OCI-LY7 (cell line): ENCODE measurements around the gene ZC3H7B. TPM values are rescaled to one million over a fixed set of nuclear protein-coding genes. Genes with fewer than 3 reads are reported as not detected.

Source experiments
- BruUV-seq: library from RNA; stranded (reverse); fragments of 400-500 nt; replicated peaks from 2 replicates; lab custom pipeline; 2021; lab: Mats Ljungman, UMichigan
- CTCF ChIA-PET: fragments of 300-600 bp; sonication (Branson Sonifier 250); formaldehyde crosslinking; loops from one replicate; lab custom pipeline; 2022; ENCODE audit warnings: antibody characterized with exemption; ENCODE audit not compliant: unreplicated experiment; lab: Charles Lee
- POLR2A ChIA-PET: fragments of 300-600 bp; sonication (Branson Sonifier 250); formaldehyde crosslinking; loops from one replicate; lab custom pipeline; 2022; ENCODE audit warnings: antibody characterized with exemption; lab: Charles Lee
- DNase-seq: peaks from one replicate; pipeline ENCODE4 v3.0.0-alpha.2; 2015; ENCODE audit warnings: low spot score
- H2AFZ ChIP-seq: fragments of 200-600 bp; sonication (generic), shearing (Covaris generic); 2 replicates; pipeline ENCODE4 v1.6.1; 2014; ENCODE audit warnings: mild to moderate bottlenecking, antibody characterized with exemption, low read length, moderate library complexity
- H3K27ac ChIP-seq: fragments of 200-600 bp; sonication (generic); 2 replicates; pipeline ENCODE4 v1.5.1; 2014; ENCODE audit warnings: mixed run types, low read depth, mild to moderate bottlenecking, moderate library complexity, low read length, inconsistent platforms; ENCODE audit not compliant: poor library complexity, severe bottlenecking
- H3K36me3 ChIP-seq: fragments of 200-600 bp; sonication (generic); 2 replicates; pipeline ENCODE4 v1.6.1; 2014; ENCODE audit warnings: mild to moderate bottlenecking, antibody characterized with exemption, low read length, moderate library complexity, mixed read lengths; ENCODE audit not compliant: insufficient read depth
- H3K4me1 ChIP-seq: fragments of 200-600 bp; sonication (generic); 2 replicates; pipeline ENCODE4 v1.5.1; 2014; ENCODE audit warnings: mild to moderate bottlenecking, low read length; ENCODE audit not compliant: insufficient read depth, poor library complexity, severe bottlenecking
- H3K4me2 ChIP-seq: fragments of 200-600 bp; sonication (generic); 2 replicates; pipeline ENCODE4 v1.6.1; 2014; ENCODE audit warnings: mild to moderate bottlenecking, low read length
- H3K4me3 ChIP-seq: fragments of 200-600 bp; sonication (generic); 2 replicates; pipeline ENCODE4 v1.5.1; 2014; ENCODE audit warnings: mild to moderate bottlenecking, low read depth, low read length; ENCODE audit not compliant: poor library complexity, severe bottlenecking
- H3K79me2 ChIP-seq: fragments of 200-600 bp; sonication (generic); 2 replicates; pipeline ENCODE4 v1.6.1; 2016; ENCODE audit warnings: low read depth, mild to moderate bottlenecking, low read length, moderate library complexity, mixed read lengths; ENCODE audit not compliant: insufficient read depth
- H3K9me2 ChIP-seq: fragments of 200-600 bp; sonication (generic); 2 replicates; pipeline ENCODE4 v1.6.1; 2016; ENCODE audit warnings: mild to moderate bottlenecking, low read length, mixed read lengths; ENCODE audit not compliant: insufficient read depth
- H3K9me3 ChIP-seq: fragments of 200-600 bp; sonication (generic); 2 replicates; pipeline ENCODE4 v1.6.1; 2014; ENCODE audit warnings: mild to moderate bottlenecking, mixed run types, low read length, mixed read lengths
- H4K20me1 ChIP-seq: fragments of 200-600 bp; sonication (generic); 2 replicates; pipeline ENCODE4 v1.6.1; 2014; ENCODE audit warnings: mild to moderate bottlenecking, antibody characterized with exemption, low read length, moderate library complexity, mixed read lengths; ENCODE audit not compliant: insufficient read depth
- CTCF ChIP-seq: fragments of 200-600 bp; sonication (generic); conservative IDR thresholded peaks from 2 replicates; pipeline ENCODE4 v1.5.1; 2014; ENCODE audit warnings: mild to moderate bottlenecking, antibody characterized with exemption, low read length, moderate library complexity, mixed read lengths
- EZH2phosphoT487 ChIP-seq: fragments of 200-600 bp; sonication (generic); IDR thresholded peaks from 2 replicates; pipeline ENCODE4 v1.6.1; 2018; ENCODE audit warnings: low read depth, borderline replicate concordance, mild to moderate bottlenecking, mixed run types, antibody characterized with exemption, low read length, moderate library complexity, mixed read lengths
- intact Hi-C: fragments of 100-400 bp; cut with micrococcal nuclease; formaldehyde crosslinking; loops from one replicate; pipeline ENCODE4 v1.10.0; 2022; ENCODE audit not compliant: unreplicated experiment
- total RNA-seq, 2 experiments: library from RNA; depleted of rRNA in 1 of 2; stranded (reverse); fragments of >200 nt in 1 of 2; shearing (Covaris generic) in 1 of 2; gene quantifications; 2 replicates each; pipeline ENCODE4 v1.2.3, GENCODE V29; 2014 to 2022

ZC3H7B gene
- total RNA-seq, 2 experiments from 2014 or later = 46.7 to 56.3 TPM

GRCh38 chr22:41380993-41381328 lies 79.6 kb downstream of the ZC3H7B start:
- Histone ChIP-seq H3K4me2 (peak overlapping the region; percentile 98), H4K20me1 (no peaks in the 10 kb centered on the region), H2AFZ (peak overlapping the region; percentile 69), H3K27ac (peak overlapping the region; percentile 39), H3K9me3 (no peaks in the 10 kb centered on the region), H3K79me2 (no peaks in the 10 kb centered on the region), H3K9me2 (no peaks in the 10 kb centered on the region), H3K4me1 (peaks cover 24% of the 10 kb centered on the region), H3K4me3 (peak overlapping the region; percentile 76), H3K36me3 (no peaks in the 10 kb centered on the region)
- ChIA-PET CTCF (interaction anchor here (0.6 to 1.4 kb wide), 4 partner anchors 8 to 458 kb away, joined by 3 to 19 read pairs (median 4); no protein-coding TSS in a partner anchor), POLR2A (interaction anchor here (0.5 to 1.6 kb wide), 11 partner anchors 9 to 223 kb away, joined by 3 to 8 read pairs (median 5); partner anchors contain the start of genes PHF5A, PMM1 and TOB2)
- TF ChIP-seq EZH2phosphoT487 (no peak), CTCF (no peak)
- DNase-seq = no peak
- intact Hi-C loops = loop anchor here (2.0 to 10.0 kb wide), 2 partner anchors 66 to 76 kb away; partner anchors contain the start of genes TOB2 and ZC3H7B
- BruUV-seq = no TSS peak

DNA sequence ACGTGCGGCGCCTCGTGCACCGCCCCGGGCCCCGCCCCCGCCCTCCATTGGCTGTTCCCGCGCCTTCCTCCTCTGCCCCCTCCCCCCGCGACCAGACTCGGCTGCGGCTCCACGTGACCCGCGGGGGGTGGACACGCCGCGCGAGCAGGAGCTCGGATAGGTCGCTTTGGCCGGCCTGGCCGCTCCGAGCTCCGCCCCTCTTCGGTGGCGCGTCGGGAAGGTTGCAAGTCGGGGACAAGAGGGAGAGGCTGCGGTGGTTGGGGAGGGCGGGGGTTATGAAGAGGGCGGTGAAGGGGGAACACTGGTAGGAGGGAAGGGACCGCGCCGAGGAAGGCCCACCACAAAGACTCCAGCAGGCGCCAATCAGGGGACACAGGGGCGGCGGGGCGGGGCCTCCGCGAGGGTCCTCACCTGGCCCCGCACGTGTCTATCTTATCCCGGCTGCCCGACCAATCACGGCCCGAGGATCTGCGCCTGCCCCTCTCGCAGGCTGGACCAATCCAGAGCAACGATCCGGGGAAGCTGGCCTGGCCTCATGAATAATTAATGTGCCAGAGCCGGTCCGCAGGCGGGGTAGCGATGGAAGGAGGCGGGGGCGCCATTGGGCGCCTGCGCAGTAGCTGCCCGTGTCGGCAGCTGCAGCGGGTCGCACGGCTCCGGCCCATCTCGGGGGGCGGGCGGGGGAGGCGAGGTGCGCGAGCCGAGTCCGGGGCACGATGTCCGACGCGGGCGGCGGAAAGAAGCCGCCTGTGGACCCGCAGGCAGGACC lies 80.2 kb downstream of the ZC3H7B start, which contains the start of gene TEF:
Gene TEF, plus strand, starts transcription at position 614 of the 769 bp plus-strand sequence. Its CDS starts 103 bp downstream, at position 717.
- TF ChIP-seq EZH2phosphoT487 (no peak), CTCF (no peak)
- Histone ChIP-seq H4K20me1 (no peaks in the 10 kb centered on the region), H2AFZ (peak within 1 kb of the TSS; percentile 69), H3K4me3 (peak within 1 kb of the TSS; percentile 76), H3K79me2 (no peaks in the 10 kb centered on the region), H3K4me1 (peaks cover 24% of the 10 kb centered on the region), H3K4me2 (peak within 1 kb of the TSS; percentile 98), H3K27ac (peak within 1 kb of the TSS; percentile 59), H3K36me3 (no peaks in the 10 kb centered on the region), H3K9me2 (no peaks in the 10 kb centered on the region), H3K9me3 (no peaks in the 10 kb centered on the region)
- POLR2A ChIA-PET = interaction anchor here (0.6 to 1.6 kb wide), 17 partner anchors 9 to 352 kb away, joined by 3 to 8 read pairs (median 4); partner anchors contain the start of genes PHF5A, PMM1 and TOB2
- intact Hi-C loops = loop anchor here (2.0 to 10.0 kb wide), 2 partner anchors 65 to 77 kb away; partner anchors contain the start of genes TOB2 and ZC3H7B
- CTCF ChIA-PET = interaction anchor here (0.5 to 1.4 kb wide), 8 partner anchors 8 to 1019 kb away, joined by 3 to 19 read pairs (median 4); no protein-coding TSS in a partner anchor
- peak; percentile 99 for DNase-seq
- no TSS peak for BruUV-seq
